B cell (primary cell): ENCODE results near the gene HS2ST1. TPM values are rescaled to one million over a fixed set of nuclear protein-coding genes. Genes with fewer than 3 reads are reported as not detected.
A peak's percentile ranks its signal among the peaks of the same experiment; 100 is the strongest.
"Not testable (repeated sequence)": the region's sequence is repeated elsewhere in the genome, so short reads cannot be mapped to it uniquely, and the experiment has no call there.

Experiments
- ATAC-seq: fragments of 200-7000 bp; cut with Tn5 transposase; one replicate; pipeline ENCODE4 v1.10.0; 2021; ENCODE audit warnings: low read depth, mild to moderate bottlenecking, moderate number of reproducible peaks, moderate library complexity
- CTCF ChIA-PET: fragments of 350-600 bp; sonication (Branson Sonifier 250); formaldehyde crosslinking; loops from one replicate; lab custom pipeline; 2021; ENCODE audit warnings: antibody characterized with exemption, inconsistent platforms; lab: Charles Lee
- POLR2A ChIA-PET: fragments of 350-600 bp; sonication (Branson Sonifier 250); formaldehyde crosslinking; loops from one replicate; lab custom pipeline; 2021; ENCODE audit warnings: antibody characterized with exemption; lab: Charles Lee
- DNase-seq: peaks from one replicate; pipeline ENCODE4 v3.0.0; 2013
- H2AFZ ChIP-seq: 2 replicates; pipeline ENCODE4 v1.6.1; 2012; ENCODE audit warnings: mild to moderate bottlenecking, low read depth, low read length; ENCODE audit not compliant: insufficient read depth, poor library complexity, severe bottlenecking
- H3K27ac ChIP-seq, 2 donors: 1 replicate in 1 of 2; 2 replicates in 1 of 2; pipeline ENCODE4 v1.5.1; 2012 to 2013; ENCODE audit warnings: low read length in 2 of 2, mild to moderate bottlenecking in 2 of 2, moderate library complexity in 1 of 2
- H3K27me3 ChIP-seq, 4 experiments: fragments of 200-600 bp in 1 of 4; sonication (generic) in 1 of 4; replicated peaks in 1 of 4; 1 replicate in 2 of 4; 2 replicates in 2 of 4; pipeline versions ENCODE4 v1.6.1 to v1.7.0; 2013 to 2016; ENCODE audit warnings: low read length in 3 of 4, mild to moderate bottlenecking in 2 of 4, mixed read lengths in 1 of 4, moderate library complexity in 1 of 4; ENCODE audit not compliant: insufficient read depth in 4 of 4, control insufficient read depth in 3 of 4; ENCODE audit errors: control extremely low read depth in 1 of 4
- H3K36me3 ChIP-seq, 2 experiments: replicated peaks in 1 of 2; 1 replicate in 1 of 2; 2 replicates in 1 of 2; pipeline versions ENCODE4 v1.6.1 to v1.7.1; 2013; ENCODE audit warnings: low read length in 1 of 2; ENCODE audit not compliant: insufficient read depth in 2 of 2, control insufficient read depth in 1 of 2; ENCODE audit errors: control extremely low read depth in 1 of 2, extremely low read depth in 1 of 2
- H3K4me1 ChIP-seq, 2 donors: fragments of 200-600 bp in 1 of 2; sonication (generic) in 1 of 2; 1 replicate in 1 of 2; 2 replicates in 1 of 2; pipeline versions ENCODE4 v1.5.1 to v1.6.1; 2013 to 2017; ENCODE audit warnings: low read length in 2 of 2; ENCODE audit not compliant: control insufficient read depth in 2 of 2, insufficient read depth in 2 of 2
- H3K4me2 ChIP-seq: replicated peaks from 2 replicates; pipeline ENCODE3; 2012; ENCODE audit warnings: mild to moderate bottlenecking, low read depth, low read length; ENCODE audit not compliant: poor library complexity, severe bottlenecking
- H3K4me3 ChIP-seq, 5 experiments: fragments of 200-600 bp in 1 of 5; sonication (generic) in 1 of 5; 1 replicate in 3 of 5; 2 replicates in 2 of 5; pipeline versions ENCODE4 v1.5.1 to v1.7.0; 2011 to 2016; ENCODE audit warnings: low read length in 4 of 5, mild to moderate bottlenecking in 4 of 5, low read depth in 2 of 5, control low read depth in 1 of 5, moderate library complexity in 1 of 5; ENCODE audit not compliant: insufficient read depth in 1 of 5; ENCODE audit errors: control extremely low read depth in 1 of 5, extremely low read depth in 1 of 5
- H3K79me2 ChIP-seq: fragments of 200-600 bp; sonication (generic); one replicate; pipeline ENCODE4 v1.6.0; 2016; ENCODE audit warnings: low read length; ENCODE audit not compliant: control insufficient read depth, insufficient read depth
- H3K9ac ChIP-seq: fragments of 200-600 bp; sonication (generic); 2 replicates; pipeline ENCODE4 v1.6.1; 2017; ENCODE audit warnings: mild to moderate bottlenecking, low read length, moderate library complexity
- H3K9me3 ChIP-seq, 3 donors: one replicate each; pipeline versions ENCODE4 v1.6.1 to v1.7.1; 2013; ENCODE audit warnings: low read length in 2 of 3; ENCODE audit not compliant: control insufficient read depth in 2 of 3, insufficient read depth in 1 of 3; ENCODE audit errors: control extremely low read depth in 1 of 3
- H4K20me1 ChIP-seq: 2 replicates; pipeline ENCODE4 v1.6.0; 2012; ENCODE audit warnings: mild to moderate bottlenecking, low read length; ENCODE audit not compliant: insufficient read depth, control insufficient read depth, poor library complexity, severe bottlenecking
- H3K27ac Mint-ChIP-seq: one replicate; pipeline ENCODE4 v1.8.0; 2021; ENCODE audit warnings: mixed read lengths
- H3K27me3 Mint-ChIP-seq: one replicate; pipeline ENCODE4 v1.8.0; 2021; ENCODE audit warnings: mixed read lengths
- H3K4me1 Mint-ChIP-seq: one replicate; pipeline ENCODE4 v1.8.0; 2021; ENCODE audit warnings: mixed read lengths
- H3K4me3 Mint-ChIP-seq: one replicate; pipeline ENCODE4 v1.8.0; 2021; ENCODE audit warnings: mixed read lengths
- H3K9me3 Mint-ChIP-seq: one replicate; pipeline ENCODE4 v1.8.0; 2022; ENCODE audit warnings: mixed read lengths; ENCODE audit not compliant: insufficient read depth
- EZH2 ChIP-seq: IDR thresholded peaks from 2 replicates; pipeline ENCODE4 v1.6.1; 2012; ENCODE audit warnings: borderline replicate concordance, low read depth, mild to moderate bottlenecking, moderate library complexity, low read length; ENCODE audit not compliant: insufficient read depth, poor library complexity, severe bottlenecking
- WGBS: methylation state at CpG from one replicate; pipeline ENCODE4 v1.1.5; 2013; ENCODE audit warnings: missing lambda C conversion rate; ENCODE audit not compliant: insufficient coverage; 5-methylcytosine and 5-hydroxymethylcytosine counted together
- intact Hi-C: fragments of 100-400 bp; cut with micrococcal nuclease; formaldehyde crosslinking; loops from one replicate; pipeline ENCODE4 v1.10.0; 2022
- polyA plus RNA-seq: library from polyadenylated mRNA; depleted of rRNA; stranded (reverse); fragments of >200 nt; gene quantifications from 2 replicates; pipeline ENCODE4 v1.2.3, GENCODE V29; 2012
- total RNA-seq, 2 donors: library from RNA; stranded (reverse); fragments of 120-200 nt in 1 of 2; gene quantifications; 1 replicate in 1 of 2; 2 replicates in 1 of 2; pipeline versions ENCODE4 v1.2.3 to v1.2.4, GENCODE V29; 2013 to 2022
- TF ChIP-seq, protein P1 (sequence below): fragments of 200-600 bp; IDR thresholded peaks from one replicate; pipeline ENCODE4 v1.8.0; 2022; ENCODE audit warnings: antibody characterized with exemption, mild to moderate bottlenecking

HS2ST1 gene
- total and polyA plus RNA-seq, 2 donors (not counting 1 experiment from before 2014, with no cell fraction given): 3.0 to 16.9 TPM

DNA sequence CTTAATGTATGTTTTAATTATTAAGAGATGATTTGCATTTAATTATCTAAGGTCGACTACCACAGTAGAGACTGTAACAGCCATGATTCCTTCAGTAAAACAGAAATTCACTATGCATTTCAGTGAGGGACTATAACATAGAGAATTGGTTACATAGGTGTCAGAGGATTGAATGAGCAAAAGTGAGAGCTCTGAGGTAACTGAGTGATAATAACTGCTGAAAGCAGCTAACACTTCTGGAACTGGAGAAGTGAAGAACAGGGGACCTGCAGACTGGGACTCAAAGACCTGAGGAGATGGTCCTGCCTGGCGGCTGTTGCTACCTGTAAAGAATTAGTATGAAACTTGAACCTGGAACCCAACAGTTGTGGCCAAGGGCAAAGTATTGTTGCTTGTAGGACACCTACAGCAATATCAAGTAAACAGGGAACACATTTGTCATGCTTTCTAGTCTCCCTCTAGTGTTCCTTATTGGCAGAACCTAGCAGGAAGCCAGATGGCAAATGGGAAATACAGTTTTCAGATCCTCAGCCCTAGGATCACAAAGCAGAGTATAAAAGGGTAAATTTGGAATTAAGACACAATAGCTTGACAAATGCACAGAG is 110.6 kb downstream of the HS2ST1 start:
- no peak overlapping the region for H2AFZ ChIP-seq
- H3K27me3 ChIP-seq: no peaks in the 10 kb centered on the region
- no peaks in the 10 kb centered on the region for H3K9me3 ChIP-seq
- peaks cover 32% of the 10 kb centered on the region for H3K4me1 Mint-ChIP-seq
- H3K27ac Mint-ChIP-seq: no peak overlapping the region
- no peaks in the 10 kb centered on the region for H4K20me1 ChIP-seq
- no peak overlapping the region for H3K4me3 Mint-ChIP-seq
- intact Hi-C loops: loop anchor here (1.0 to 5.0 kb wide), 2 partner anchors 48 to 192 kb away; no protein-coding TSS in a partner anchor
- TF ChIP-seq, protein P1, sequence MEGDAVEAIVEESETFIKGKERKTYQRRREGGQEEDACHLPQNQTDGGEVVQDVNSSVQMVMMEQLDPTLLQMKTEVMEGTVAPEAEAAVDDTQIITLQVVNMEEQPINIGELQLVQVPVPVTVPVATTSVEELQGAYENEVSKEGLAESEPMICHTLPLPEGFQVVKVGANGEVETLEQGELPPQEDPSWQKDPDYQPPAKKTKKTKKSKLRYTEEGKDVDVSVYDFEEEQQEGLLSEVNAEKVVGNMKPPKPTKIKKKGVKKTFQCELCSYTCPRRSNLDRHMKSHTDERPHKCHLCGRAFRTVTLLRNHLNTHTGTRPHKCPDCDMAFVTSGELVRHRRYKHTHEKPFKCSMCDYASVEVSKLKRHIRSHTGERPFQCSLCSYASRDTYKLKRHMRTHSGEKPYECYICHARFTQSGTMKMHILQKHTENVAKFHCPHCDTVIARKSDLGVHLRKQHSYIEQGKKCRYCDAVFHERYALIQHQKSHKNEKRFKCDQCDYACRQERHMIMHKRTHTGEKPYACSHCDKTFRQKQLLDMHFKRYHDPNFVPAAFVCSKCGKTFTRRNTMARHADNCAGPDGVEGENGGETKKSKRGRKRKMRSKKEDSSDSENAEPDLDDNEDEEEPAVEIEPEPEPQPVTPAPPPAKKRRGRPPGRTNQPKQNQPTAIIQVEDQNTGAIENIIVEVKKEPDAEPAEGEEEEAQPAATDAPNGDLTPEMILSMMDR: no peak
- TF ChIP-seq EZH2: no peak
- no peaks in the 10 kb centered on the region for H3K27me3 Mint-ChIP-seq
- peaks cover 26% of the 10 kb centered on the region for H3K79me2 ChIP-seq
- no peaks in the 10 kb centered on the region for H3K36me3 ChIP-seq
- H3K9ac ChIP-seq: no peak overlapping the region
- WGBS: 89% methylated on average over 1 of the region's 2 CpGs
- ATAC-seq (peak; percentile 21), DNase-seq (peak; percentile 33)
- no peak overlapping the region for H3K4me3 ChIP-seq
- peaks cover 0 to 4% of the 10 kb centered on the region in 2 donors for H3K4me1 ChIP-seq
- no peak overlapping the region for H3K4me2 ChIP-seq
- no peak overlapping the region for H3K27ac ChIP-seq
- CTCF ChIA-PET: interaction anchor here (1.0 to 1.4 kb wide), 2 partner anchors 191 to 196 kb away, joined by 3 to 5 read pairs; no protein-coding TSS in a partner anchor
- POLR2A ChIA-PET: no interaction called here
- H3K9me3 Mint-ChIP-seq: no peaks in the 10 kb centered on the region

DNA sequence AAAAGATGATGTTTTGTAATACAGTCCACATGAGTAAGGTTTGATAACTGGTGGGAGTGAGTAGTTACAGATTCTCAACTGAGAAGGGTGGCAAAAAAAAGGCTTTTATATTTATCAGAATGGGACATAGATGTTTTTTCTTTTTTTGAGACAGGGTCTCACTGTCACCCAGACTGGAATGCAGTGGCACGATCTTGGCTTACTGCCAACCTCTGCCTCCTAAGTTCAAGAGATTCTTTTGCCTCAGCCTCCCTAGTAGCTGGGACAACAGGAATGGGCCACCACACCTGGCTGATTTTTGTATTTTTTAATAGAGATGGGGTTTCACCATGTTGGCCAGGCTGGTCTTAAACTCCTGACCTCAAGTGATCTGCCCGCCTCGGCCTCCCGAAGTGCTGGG is 113.1 kb downstream of the HS2ST1 start:
- CTCF ChIA-PET, H4K20me1 ChIP-seq, H3K9me3 ChIP-seq, H3K27me3 Mint-ChIP-seq, H3K9ac ChIP-seq, H3K36me3 ChIP-seq, H3K4me3 Mint-ChIP-seq, H3K4me1 ChIP-seq, H3K9me3 Mint-ChIP-seq, H3K4me2 ChIP-seq, H3K4me3 ChIP-seq, H3K27ac Mint-ChIP-seq, ATAC-seq, H3K27ac ChIP-seq, intact Hi-C loops, H3K27me3 ChIP-seq, H2AFZ ChIP-seq, POLR2A ChIA-PET, DNase-seq: not testable (repeated sequence)
- 100% methylated on average over 1 of the region's 4 CpGs for WGBS
- H3K79me2 ChIP-seq: peaks cover 15% of the 10 kb centered on the region
- peaks cover 30% of the 10 kb centered on the region for H3K4me1 Mint-ChIP-seq
